Measurements from ENCODE around the gene SETD3.

DNA sequence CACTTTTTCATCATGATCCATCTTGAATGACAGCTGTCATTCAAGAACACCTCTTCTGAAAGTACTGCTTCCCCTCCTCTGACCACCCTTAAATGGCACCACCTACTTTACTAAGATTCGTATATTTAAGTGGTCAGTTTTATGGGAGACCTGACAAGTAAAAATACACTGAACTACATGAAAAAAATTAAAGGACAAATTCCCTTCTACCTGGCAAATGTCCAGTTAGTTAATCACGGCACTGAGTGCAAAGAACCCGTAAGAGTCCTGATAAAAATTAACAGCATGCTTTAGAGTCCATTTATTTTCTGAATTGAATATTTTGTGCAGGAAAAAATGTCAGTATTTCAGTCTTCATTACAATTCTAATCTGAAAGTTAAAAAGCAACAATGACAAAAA lies 48.7 kb downstream of the SETD3 start:
- TF ChIP-seq POLR2A (IDR thresholded peaks at IDR 0.05) (no peak), CTCF (IDR thresholded peaks at IDR 0.05) (no peak)
